ENCODE measurements around the gene ABHD16A. TPM values are rescaled to one million over a fixed set of nuclear protein-coding genes. Genes with fewer than 3 reads are reported as not detected.

The ABHD16A gene
- total and polyA plus RNA-seq, 8 donors = 15.1 to 122 (median 46.8) TPM

DNA sequence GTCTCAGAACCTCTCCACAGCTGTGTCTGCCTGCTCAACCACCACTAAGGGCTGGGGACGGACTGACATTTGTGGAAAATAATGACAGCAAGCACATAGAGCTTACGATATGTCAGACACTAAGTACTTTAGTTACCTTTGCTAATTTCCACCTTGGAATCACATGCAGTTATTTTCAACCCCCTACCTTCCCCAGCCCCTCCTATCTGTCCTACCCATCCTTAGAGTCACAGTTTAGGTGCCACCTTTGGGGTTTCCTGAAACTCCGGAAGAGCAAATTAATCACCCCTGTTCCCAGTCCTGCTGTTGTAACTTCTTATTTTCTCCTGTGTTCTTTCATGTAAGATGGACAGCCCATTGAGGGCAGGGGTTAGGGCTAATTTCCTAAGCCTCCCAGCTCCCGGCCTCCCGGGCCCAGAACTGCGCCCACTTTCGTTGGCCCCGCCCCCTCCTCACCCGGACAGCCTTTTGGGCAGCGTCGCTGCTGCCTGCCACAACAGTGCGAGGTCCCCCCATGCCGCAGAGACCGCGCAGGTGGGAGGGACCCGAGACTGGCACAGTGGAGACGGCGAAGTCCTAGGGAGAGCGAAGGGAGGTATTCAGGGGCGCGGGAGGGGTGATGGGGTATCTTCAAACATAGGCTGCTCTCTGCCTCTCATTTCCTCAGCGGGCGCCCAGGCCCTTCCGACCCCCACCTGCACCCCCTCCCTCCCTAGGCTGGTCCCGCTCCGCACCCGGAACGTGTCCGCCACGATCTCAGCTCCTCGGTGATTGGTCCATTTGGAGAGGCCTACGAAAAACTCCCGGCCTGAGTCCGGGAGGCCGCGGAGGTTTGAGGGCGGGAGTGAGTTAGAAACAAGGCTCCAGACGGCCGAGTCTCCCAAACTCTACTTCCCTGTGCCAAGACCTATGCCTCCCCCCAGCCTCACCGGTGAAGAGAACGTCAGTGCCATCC lies 24.9 kb upstream of the ABHD16A start:
- Histone ChIP-seq H3K4me1 (peaks cover 20 to 66% (median 39%) of the 10 kb centered on the region in 4 donors), H3K27me3 (no peaks in the 10 kb centered on the region), H3K36me3 (peaks cover 36 to 59% (median 54%) of the 10 kb centered on the region in 4 donors), H3K9me3 (no peaks in the 10 kb centered on the region), H3K27ac (peak overlapping the region in 4 of 5 donors; percentile 95 to 96 (median 96)), H3K4me3 (peak overlapping the region; percentile 61 to 91 (median 82))
- DNase-seq = no peak
- TF ChIP-seq POLR2A (IDR thresholded peaks at IDR 0.05) (no peak), EP300 (IDR thresholded peaks at IDR 0.05) (no peak), POLR2AphosphoS5 (IDR thresholded peaks at IDR 0.05) (no peak), CTCF (IDR thresholded peaks at IDR 0.05) (no peak)
- intact Hi-C loops (cut with DNase I; ENCODE audit: low total_unique reads) = no loop called here
- 78 to 85% (median 83%) methylated on average over 36 to 41 of the region's 41 CpGs for WGBS, 5 donors

DNA sequence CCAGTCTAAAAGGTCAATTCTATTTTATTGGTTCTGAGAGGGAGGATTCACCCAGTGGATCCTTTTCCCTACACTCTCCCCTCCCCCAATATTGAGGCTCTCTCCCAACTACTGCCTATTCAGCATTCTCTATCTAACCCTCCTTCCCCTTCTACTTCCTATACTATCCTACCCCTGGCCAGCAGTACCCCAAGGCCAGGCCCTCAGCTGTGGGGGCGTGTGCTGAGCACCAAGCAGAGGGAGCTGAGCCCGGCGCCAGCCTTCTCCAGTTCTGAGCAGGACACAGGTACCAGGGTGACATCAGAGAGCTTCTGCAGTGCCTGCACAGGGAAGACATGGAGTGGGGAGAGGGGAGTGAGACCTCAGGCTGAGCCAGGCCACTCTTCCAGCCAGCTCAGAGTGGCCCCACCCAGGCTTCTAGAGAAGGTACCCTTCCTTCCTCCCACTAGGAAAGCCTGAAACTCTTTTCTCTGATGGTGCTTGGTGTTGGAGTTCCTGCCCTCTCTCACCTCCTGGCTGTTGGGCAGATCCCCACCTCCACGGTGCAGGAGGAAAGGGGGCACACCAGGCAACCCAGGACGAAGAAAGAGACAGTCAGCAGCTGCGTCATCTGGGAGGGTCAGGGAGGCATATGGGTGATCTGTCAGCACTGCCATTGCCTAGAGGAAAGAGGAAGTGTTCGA lies 24.1 kb upstream of the ABHD16A start:
- peaks cover 28 to 51% (median 46%) of the 10 kb centered on the region in 4 donors for H3K36me3 ChIP-seq
- DNase-seq = peak in 1 of 2 donors; percentile 58
- TF ChIP-seq POLR2A (IDR thresholded peaks at IDR 0.05) (no peak), CTCF (IDR thresholded peaks at IDR 0.05) (no peak), POLR2AphosphoS5 (IDR thresholded peaks at IDR 0.05) (no peak), EP300 (IDR thresholded peaks at IDR 0.05) (no peak)
- no peak overlapping the region for H3K4me3 ChIP-seq
- no peaks in the 10 kb centered on the region for H3K27me3 ChIP-seq
- peaks cover 20 to 57% (median 37%) of the 10 kb centered on the region in 4 donors for H3K4me1 ChIP-seq
- no peaks in the 10 kb centered on the region for H3K9me3 ChIP-seq
- intact Hi-C loops (cut with DNase I; ENCODE audit: low total_unique reads) = no loop called here
- WGBS, 5 donors = 70 to 90% (median 79%) methylated on average over 7 of the region's 7 CpGs
- peak overlapping the region; percentile 2 to 96 (median 95) for H3K27ac ChIP-seq

- Histone ChIP-seq H3K4me3 (no peak overlapping the region), H3K27me3 (no peaks in the 10 kb centered on the region), H3K9me3 (no peaks in the 10 kb centered on the region), H3K36me3 (peaks cover 14 to 37% (median 31%) of the 10 kb centered on the region in 4 donors), H3K4me1 (peaks cover 20 to 43% (median 29%) of the 10 kb centered on the region in 4 donors), H3K27ac (no peak overlapping the region)
- WGBS, 5 donors = 80 to 89% (median 87%) methylated on average over 12 of the region's 12 CpGs
- no peak for DNase-seq
- intact Hi-C loops (cut with DNase I; ENCODE audit: low total_unique reads) = no loop called here
- TF ChIP-seq EP300 (IDR thresholded peaks at IDR 0.05) (no peak), POLR2AphosphoS5 (IDR thresholded peaks at IDR 0.05) (no peak), POLR2A (IDR thresholded peaks at IDR 0.05) (no peak), CTCF (IDR thresholded peaks at IDR 0.05) (no peak)
Measured at GRCh38 chr6:31725502-31726350, 22.6 kb upstream of the ABHD16A start.
